ENCODE results near the gene IGF2R. TPM values are rescaled to one million over a fixed set of nuclear protein-coding genes. Genes with fewer than 3 reads are reported as not detected.
A peak's percentile ranks its signal among the peaks of the same experiment; 100 is the strongest.

The IGF2R gene
- total RNA-seq, 1 donor from 2014 or later = 120 TPM

DNA sequence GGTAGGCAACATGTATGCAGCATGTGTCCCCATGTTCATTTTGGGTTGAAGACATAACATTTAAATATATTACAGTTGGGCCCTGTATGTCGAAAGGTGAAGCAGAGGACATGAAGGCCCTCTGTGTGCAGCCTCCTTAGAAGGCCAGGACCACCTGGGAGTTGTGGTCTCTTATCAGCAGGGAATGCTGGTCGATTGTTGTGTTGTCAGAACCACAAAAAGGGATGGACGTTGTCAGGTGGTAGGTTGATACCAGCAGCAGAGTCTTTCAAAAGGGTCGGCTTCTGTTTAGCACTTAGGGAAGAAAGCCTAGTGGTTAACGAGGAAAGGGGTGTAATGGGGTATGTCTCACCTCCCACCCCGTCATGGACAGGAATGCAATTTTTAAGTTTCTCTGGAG is 85.4 kb downstream of the IGF2R start:
- DNase-seq = no peak

DNA sequence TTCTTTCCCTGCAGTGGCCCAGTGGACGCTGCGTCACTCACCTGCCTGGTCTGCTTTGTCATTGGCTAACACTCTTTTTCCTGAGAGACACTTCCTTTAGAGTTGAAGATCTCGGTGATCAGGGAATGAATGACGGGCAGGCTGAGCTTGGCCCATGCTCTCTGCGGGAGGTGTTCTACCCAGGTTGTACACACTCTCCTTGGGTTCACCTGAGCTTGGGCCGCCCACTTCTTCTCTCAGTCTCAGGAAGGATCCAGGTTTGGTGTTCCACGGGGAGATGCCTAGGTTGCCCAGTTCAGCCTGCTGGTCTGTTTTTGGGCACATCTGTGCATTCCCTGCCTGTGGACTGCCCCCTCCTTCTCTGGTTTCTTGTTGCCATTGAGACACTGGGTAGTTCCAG is 86.0 kb downstream of the IGF2R start:
- no peak for DNase-seq

DNA sequence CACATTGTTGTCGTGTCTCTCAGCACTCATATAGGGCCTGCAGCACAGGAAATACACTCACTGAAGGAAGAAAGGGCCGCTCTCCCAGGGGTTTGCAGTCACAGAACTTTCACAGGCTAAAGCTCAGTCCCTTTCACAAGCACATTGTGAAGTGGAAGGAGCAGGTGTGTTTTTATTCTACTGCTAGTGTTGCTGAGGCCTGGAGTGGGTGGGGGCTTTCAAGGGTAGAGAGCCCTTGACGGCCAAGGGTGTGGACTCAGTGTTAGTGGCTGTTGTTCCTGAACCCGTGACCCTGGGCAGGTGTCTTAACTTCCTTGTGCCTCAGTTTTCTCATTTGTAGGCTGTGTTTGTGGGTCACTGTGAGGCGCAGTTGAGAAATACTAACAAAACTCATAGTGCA is 86.5 kb downstream of the IGF2R start:
- DNase-seq = no peak

DNA sequence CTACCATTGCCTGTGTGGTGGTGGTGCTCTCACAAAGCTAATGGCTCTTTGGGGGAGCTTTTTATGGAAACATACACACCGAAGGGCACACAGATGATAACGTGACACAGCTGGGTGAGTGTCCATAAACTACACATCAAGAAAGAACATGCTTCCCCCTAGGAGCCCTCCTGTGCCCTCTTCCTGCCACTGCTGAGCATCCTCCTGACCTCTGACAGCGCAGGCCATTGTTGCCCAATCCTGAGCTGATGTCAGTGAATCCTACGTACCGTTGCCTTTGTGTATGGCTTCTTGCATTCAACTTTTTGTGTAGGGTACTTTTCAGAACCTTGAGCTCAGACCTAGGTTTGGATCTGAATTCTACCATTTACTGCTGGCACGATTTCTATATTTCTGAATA is 86.9 kb downstream of the IGF2R start:
- DNase-seq = no peak

DNA sequence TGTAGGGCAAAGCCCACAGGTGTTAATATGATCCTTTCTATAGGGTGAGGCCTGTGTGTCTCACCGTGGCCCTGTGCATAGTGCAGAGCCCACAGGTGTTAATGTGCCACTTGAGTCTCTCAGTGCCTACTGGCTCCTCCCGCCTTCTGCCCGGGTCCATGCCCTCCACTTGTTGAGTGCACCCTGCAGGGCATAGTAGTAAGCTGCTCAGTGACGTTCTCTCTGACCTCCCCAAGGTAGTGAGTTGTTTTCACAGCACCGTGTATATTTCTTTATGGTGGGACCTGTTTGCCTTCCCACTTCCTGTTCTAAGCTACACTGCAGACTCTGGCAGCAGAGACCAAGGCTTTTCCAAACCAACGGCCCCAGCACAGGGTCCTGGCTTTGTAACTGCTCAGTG is 88.2 kb downstream of the IGF2R start:
- DNase-seq = no peak

DNA sequence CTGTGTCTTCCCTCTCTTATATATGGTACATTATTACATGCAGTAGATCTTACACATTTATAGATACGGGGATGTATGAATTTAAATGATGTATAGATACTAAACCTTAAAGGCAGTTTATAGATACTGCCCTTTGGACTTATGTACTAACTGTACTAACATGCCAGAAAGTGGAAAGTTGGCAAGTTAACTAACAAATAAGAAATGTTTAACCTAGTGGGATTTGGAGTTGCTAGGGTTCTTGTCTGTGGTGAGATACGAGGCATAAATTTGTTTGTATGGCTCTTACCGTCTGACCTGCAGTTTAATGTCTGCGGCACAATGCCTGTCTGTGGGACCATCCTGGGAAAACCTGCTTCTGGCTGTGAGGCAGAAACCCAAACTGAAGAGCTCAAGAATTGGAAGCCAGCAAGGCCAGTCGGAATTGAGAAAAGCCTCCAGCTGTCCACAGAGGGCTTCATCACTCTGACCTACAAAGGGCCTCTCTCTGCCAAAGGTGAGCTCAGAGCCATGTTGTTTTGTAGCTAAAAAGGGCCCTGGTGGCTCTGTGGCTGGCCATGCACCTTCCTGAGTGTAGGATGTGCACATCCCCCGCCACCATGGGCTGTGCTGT is 89.8 kb downstream of the IGF2R start:
- no peak for DNase-seq

DNA sequence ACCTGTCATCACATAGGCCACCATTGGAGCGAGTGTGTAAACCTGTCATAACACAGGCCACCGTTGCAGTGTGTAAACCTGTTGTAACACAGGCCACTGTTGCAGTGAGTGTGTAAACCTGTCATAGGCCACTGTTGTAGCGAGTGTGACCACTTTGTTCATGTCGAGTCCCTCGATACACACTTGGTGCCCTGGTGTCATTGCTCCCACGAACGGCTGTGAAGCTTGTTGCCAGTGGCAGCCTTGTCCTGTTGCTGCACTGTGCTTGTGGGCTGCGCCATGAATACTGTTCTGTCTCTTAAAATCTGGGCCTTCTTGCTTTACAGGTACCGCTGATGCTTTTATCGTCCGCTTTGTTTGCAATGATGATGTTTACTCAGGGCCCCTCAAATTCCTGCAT is 91.3 kb downstream of the IGF2R start:
- no peak for DNase-seq

DNA sequence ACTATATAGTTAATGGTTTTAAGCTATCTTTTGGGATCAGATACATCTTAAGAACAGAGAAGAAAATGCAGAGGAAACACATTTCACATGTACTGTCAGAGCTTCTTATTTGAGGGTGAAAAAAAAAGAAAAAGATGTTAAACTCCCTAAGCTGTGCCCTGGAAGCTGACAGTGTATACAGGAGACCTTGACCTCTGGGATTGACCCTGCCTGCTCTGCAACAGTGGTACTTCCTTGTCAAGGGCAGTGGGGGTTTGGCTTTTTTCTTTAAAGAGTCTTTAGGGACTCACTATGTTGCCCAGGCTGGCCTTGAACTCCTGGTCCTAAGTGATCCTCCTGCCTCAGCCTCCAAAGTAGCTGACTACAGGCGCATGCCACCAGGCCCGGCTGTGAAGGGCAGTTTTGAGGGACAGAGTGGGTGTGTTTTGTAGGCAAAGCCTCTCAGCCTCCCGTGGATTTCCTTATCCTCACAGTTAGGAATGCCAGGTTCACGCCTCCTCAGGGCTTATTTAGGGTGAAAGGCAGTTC is 92.1 kb downstream of the IGF2R start:
- DNase-seq = no peak

DNA sequence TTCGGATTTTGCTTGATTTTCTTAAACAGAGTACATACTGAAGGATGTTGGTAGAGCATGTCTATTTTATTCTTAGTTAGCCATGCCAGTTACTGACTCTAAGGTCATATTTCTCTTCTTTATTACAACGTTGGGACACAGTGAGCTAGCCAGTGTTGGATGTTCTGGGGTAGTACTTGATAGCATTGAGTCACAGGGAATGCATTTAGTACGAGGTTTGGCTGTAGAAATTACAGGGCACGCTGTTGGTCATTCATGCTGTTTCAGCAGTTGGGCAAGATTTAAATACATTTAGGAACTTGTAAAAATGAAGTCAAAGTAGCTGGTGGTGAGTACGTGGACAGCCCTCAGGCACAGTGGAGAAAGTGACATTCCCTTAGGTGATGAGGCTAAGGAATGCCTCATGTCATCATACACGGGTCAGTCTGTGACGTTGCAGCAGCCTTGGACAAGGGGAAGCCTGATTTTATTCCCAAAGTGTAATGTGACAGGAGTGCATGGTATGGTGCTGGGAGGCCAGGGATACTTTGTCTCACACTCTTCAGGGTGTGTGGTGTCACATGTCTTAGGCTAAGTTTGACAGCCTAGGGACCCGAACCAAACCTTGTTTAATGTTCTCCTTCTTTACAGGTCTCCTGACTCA is 95.0 kb downstream of the IGF2R start:
- DNase-seq = no peak

DNA sequence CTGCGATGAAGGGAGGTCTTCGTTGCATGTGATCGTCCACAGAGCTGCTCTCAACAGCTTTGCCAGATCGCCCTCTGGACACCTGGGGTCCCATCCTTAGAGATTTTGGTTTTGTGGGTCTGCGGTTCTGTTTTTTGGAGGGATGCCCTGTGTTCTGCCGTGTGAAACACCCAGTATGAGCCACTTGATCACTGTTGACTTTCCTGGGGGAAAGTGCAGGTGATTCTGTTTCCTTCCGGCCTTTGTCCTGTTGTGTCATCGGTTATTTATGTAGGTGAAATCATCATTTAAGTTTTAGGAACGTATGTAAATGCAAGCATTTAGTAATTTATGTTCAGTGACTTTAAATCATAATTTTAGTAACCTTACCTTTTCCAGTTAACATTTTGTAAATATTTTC is 96.3 kb downstream of the IGF2R start:
- DNase-seq = peak; percentile 28

DNA sequence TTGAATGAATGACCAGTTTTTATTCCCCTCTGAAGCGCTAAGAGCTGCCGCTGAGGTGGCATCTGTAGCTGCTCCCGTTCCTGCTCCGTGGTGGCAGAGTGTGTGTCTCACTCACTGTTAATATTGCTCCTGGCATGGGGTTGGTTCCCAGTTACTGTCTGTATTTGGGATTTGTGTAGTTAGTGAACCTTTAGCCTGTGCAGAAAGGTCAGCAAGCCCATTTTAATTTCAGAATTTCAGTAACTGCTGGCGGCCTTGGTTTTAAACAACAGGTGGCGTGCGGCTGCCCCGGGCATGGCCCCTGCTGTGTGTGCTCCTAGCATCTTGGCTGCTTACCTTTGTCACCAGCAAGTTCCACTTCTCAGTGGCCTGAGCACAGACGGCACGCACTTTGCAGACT is 98.7 kb downstream of the IGF2R start:
- no peak for DNase-seq

DNA sequence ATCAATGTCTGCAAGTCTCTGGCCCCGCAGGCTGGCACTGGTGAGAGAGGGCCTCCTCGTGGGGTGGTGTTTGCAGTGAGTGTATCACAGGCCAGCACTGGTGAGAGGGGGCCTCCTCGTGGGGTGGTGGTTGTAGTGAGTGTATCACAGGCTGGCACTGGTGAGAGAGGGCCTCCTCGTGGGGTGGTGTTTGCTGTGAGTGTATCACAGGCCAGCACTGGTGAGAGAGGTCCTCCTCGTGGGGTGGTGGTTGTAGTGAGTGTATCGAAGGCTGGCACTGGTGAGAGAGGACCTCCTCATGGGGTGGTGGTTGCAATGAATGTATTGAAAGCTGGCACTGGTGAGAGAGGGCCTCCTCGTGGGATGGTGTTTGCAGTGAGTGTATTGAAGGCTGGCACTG is 99.5 kb downstream of the IGF2R start:
- DNase-seq = no peak

DNA sequence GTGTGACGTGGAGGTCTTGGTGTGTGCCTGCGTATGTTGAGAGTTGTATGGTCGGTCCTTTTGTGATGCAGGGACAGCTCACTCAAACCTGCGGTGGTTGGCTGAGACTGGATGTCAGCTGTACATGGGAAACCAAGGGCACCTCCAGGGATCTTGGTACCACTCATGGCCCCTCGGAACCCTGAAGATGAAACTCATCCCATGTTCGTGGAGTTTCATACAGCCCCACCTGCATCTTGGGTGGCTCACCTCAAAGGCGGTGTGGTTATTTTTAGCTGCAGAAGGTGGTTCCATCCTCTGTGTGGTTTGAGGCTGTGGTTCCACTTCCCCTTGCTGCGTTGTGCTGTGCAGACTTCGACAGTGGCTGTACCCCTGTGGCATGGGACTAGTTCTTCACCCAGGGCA is 100.2 kb downstream of the IGF2R start:
- no peak for DNase-seq

DNA sequence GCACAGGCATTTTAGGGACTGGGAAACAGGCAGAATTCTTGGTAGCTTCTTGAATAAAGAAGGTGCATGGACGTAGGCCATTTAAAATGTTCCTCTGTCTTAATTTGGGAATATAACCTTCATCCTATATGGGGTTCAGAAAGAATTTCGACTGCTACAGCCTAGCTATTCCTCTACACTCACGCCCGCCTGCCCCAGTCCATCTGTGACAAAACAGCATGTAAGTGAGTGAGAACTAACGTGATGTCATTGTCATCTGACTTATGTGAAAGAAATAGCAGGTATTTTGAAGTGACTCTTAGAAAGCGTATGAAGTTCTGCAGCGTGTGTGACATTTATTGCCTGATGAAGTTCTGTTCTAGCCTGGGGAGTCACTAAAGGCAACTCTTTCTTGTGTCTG is 100.6 kb downstream of the IGF2R start:
- no peak for DNase-seq

DNA sequence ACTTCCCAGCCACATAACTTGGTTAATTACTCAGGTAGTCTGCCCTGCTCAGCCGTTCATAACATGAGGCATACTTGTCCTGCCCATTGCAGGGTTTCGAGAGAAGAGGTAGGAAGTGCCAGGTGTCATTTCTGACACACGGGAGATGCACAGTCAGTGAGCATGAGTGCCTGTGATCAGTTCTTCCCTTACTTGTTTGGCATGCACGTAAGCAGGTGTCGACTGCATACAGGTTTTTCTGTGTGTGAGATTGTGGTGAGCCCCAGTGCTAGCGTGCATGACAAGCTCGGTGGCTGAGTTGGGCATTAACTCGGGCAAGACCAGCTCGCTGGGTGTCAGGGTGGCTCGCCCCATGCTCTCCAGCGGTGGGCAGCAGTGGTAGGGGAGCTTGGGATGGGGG is 101.5 kb downstream of the IGF2R start:
- no peak for DNase-seq

DNA sequence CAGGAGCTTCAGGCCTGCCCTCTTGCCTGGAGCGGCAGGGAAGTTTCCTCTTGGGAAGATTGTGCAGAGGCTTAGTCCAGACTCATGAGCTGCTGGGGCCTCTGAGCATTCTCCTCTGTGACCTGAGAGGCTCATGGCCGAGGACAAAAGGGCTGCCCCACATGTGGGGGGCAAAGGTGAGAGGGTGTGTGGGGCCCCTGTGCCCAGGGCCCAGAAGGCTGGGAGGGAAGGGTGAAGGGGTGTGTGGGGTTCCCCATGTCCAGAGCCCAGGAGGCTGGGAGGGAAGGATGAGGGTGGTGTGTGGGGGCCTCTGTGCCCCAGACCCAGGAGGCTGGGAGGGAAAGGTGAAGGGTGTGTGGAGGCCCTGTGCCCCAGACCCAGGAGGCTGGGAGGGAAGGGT is 101.9 kb downstream of the IGF2R start:
- no peak for DNase-seq

DNA sequence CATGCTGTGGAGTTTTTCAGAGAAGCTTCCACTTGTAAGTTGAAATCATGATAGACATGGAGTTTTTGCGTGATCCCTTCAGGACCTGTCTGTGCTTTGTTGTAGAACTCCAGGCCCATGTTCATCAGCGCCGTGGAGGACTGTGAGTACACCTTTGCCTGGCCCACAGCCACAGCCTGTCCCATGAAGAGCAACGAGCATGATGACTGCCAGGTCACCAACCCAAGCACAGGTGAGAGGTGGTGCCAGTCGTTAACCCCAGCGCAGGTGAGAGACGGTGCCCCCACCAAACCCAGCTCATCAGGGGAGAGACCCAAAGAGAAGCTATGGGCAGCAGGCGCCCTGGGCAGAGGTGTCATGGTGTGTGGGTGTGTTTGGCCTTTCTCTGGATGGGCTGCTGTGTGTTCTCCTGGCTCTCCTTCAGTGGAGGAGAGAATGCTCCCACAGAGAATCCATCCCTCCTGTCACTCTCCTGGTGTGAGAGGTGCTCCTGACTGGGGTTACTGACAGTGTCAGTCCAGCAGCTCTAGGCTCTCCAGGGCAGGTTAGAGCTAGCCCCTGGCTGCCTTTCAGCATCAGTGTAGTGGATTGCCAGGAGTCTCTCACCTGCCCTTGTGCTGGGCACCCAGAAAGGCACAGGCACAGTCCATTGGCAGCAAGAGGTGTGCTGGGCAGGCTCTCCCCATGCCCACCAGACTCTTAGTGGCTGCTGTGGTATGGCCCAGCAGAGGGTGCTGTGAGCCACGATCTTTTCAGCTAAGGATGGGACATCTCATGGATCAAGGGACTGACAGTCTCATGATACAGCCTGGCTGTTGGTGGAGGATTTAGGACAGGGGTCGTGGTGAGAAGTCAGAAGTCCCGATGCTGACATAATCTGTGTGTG is 103.2 kb downstream of the IGF2R start:
- peak; percentile 10 for DNase-seq

DNA sequence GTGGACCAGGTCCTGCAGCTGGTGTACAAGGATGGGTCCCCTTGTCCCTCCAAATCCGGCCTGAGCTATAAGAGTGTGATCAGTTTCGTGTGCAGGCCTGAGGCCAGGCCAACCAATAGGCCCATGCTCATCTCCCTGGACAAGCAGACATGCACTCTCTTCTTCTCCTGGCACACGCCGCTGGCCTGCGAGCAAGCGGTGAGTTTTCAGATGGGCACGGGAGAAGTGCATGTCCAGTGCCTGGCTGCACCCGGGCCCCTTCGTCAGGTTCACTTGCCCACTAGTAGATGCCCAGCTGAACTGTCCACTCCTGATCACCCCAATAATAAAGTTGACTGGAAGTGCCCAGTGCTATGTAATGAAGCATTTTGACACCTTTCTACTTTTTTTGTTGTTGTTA is 104.4 kb downstream of the IGF2R start:
- DNase-seq = no peak

DNA sequence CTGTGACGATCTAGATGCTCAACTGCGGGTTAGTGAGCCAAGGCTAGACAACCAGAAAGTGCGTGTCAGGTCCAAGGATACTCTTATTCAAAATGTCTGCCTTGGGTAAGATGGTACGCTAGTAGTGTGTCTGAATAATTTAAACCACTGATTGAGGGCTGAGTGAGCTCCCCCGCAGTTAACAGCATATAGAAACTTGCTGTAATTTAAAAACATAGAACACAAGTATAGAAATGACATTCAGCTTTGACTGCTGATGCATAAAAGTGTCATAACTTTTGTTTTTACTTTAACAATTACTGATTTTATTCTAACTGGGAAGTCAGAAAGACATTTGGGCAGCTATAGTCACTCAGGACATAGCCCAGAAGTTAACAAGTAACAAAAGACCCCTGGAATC is 107.1 kb downstream of the IGF2R start:
- no peak for DNase-seq

DNA sequence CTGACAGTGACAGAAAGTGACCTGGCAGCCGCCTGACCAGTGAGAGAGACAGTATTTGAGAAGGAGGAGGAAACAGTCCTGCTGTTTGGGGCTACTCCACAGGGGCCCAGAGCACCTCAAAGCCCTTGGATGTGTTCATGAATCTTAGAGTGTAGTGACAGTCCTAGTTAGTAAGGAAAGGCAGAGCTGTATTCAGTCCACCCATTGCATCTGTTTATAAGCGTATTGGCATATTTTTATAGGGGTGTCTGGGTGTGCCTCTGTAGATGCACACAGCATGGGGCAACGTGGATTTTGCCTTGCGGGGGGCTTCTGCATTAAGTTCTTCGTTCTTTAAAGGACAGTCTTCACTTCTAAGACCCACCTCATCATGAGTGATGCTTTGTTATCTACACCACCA is 108.1 kb downstream of the IGF2R start:
- no peak for DNase-seq

DNA sequence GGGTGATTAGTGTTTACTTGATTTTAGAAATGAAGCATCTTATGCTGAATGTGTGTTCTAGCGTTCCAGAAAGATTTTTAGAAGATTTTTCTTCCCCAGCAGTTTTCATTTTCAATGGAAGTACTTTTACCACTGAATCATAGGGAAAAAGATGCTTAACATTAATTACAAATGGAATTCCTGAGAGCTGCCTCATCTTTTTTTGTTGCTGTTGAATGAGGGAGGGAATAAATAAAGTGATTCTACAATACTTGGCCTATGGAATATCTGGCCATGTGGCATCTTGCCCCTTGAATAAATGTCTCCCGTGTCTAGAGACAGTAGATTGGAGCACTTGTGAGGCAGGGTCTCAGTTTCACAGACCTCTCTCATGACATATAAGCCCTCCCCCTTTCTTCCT is 108.6 kb downstream of the IGF2R start:
- DNase-seq = no peak

DNA sequence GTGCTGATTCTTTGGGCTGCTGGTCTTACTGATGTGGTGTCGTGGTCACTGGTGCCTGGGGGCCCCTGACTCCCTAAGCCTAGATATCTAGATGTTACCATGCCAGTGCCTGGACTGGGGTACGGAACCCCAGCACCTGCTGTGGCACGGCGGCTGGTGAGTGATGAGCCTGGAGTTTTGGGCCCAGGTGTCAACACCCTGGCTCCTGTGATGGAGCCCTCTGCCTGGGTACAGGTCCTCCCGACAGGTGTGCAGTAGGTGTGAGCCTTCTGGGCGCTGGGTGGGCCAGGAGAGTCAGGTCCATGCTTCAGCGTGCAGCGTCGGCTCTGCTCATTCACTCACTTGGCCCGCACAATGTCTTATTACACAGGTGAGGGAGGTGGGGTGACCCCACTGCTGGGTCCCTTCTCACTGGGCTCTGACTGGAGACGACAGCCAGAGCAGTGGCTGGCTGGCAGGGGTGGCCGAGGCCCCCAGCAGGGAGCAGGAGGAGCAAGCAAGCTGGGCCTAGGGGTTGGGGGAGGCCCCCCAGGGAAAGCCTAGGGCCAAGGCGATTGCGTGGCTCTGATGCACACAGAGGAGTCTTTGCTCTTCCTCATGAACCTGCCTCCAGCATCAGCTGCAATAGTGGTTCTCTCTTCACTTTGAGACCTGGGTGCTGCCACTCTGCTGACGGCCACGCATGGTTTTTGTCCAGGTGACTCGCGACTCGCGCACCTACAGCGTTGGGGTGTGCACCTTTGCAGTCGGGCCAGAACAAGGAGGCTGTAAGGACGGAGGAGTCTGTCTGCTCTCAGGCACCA is 110.2 kb downstream of the IGF2R start:
- DNase-seq = no peak

DNA sequence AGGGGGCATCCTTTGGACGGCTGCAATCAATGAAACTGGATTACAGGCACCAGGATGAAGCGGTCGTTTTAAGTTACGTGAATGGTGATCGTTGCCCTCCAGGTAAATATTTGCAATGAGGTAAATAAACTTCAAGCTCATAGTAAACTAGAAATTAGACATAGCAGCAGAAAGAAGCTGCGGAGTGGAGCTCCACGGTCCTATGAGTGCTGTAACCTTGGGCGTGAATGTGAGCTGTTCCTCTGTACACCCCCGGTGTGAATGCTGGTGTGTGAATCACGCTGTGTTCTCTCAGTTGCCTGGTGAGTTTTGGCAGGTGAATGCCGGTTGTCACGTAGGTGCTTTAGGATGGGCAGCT is 110.8 kb downstream of the IGF2R start:
- DNase-seq = no peak

Data from dermis blood vessel endothelial cell (primary cell).